PC-3 (cell line): ENCODE results near the gene MFNG.

Experiments
- EZH2 ChIP-seq: fragments of 300-600 bp; sonication (generic); IDR thresholded peaks from one replicate; pipeline ENCODE4 v1.6.1; 2017; ENCODE audit warnings: antibody characterized with exemption, mild to moderate bottlenecking, low read length; ENCODE audit not compliant: unreplicated experiment
- TF ChIP-seq, protein P1 (sequence below): fragments of 300-600 bp; sonication (generic); conservative IDR thresholded peaks from 2 replicates; pipeline ENCODE4 v1.5.1; 2017; ENCODE audit warnings: antibody characterized with exemption, low read depth, mild to moderate bottlenecking, low read length

DNA sequence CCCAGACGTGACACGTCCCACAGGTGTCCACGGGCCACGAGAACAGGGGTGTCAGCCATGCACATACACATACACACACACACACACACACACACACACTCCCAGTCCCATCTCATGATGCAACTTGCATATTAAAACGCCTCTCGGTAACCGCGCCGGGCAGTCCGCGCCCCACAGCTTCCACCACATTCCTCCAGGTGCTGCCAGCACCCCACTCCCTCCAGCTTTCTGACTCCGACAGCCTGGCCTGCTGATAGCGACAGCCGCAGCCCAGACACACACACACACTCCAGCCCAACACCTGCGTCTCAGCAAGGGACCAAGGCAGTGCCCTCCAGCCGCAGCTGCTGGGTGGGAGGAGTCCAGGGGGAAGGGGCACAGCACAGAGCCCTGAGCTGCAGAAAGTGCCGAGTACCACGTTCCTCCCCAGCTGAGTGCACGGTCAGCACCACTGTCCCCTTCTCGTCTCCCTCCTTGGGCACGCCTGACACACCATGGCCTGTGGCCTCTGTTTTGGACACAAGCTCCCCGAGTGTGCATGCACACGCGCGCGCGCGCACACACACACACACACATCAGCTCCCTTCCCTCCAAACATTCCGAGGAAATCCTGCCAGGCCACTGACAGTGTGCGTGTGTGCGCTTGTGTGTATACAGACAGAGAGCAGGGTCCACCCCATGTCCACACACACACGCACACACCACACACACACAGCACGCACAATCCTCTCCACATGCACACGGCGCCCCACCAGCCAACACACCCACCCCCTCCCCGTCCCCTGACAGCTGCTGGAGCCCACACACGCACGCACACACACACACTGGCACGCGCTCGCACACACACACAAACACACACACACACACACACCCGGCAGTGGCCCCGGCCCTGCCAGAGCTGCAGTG is 60.1 kb downstream of the MFNG start:
- TF ChIP-seq, protein P1, sequence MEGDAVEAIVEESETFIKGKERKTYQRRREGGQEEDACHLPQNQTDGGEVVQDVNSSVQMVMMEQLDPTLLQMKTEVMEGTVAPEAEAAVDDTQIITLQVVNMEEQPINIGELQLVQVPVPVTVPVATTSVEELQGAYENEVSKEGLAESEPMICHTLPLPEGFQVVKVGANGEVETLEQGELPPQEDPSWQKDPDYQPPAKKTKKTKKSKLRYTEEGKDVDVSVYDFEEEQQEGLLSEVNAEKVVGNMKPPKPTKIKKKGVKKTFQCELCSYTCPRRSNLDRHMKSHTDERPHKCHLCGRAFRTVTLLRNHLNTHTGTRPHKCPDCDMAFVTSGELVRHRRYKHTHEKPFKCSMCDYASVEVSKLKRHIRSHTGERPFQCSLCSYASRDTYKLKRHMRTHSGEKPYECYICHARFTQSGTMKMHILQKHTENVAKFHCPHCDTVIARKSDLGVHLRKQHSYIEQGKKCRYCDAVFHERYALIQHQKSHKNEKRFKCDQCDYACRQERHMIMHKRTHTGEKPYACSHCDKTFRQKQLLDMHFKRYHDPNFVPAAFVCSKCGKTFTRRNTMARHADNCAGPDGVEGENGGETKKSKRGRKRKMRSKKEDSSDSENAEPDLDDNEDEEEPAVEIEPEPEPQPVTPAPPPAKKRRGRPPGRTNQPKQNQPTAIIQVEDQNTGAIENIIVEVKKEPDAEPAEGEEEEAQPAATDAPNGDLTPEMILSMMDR = no peak
- TF ChIP-seq EZH2 = no peak
